CD4-positive, alpha-beta T cell treated with Interleukin-10 for 1 hour (primary cell): ENCODE results near the gene RXFP2.
A peak's percentile ranks its signal among the peaks of the same experiment; 100 is the strongest.

ENCODE experiments used
- DNase-seq: peaks from one replicate; pipeline ENCODE4 v3.0.0-alpha.2; 2020

The RXFP2 gene

GRCh38 chr13:31835932-31836331, 96.6 kb downstream of the RXFP2 start:
- DNase-seq, result no peak

DNA sequence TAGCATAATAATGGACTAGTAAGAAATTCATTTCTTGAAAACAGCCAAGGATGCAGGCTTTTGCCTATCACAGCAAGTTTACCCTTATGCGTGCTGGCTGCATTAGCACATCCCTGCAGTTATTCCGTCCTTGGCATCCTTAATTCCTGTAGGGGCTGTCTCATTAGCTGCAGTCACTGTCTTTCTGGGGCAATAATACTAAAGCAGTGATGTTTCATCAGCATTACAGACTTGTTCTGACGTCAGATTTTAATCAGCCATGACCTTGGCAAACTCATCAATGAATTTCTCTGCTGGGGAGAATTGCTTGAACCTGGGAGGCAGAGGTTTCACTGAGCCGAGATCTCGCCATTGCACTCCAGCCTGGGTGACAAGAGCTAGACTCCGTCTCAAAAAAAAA, 103.7 kb downstream of the RXFP2 start:
- DNase-seq, result no peak

GRCh38 chr13:31846182-31846938, 107.0 kb downstream of the RXFP2 start:
- peak; percentile 77 for DNase-seq

DNA sequence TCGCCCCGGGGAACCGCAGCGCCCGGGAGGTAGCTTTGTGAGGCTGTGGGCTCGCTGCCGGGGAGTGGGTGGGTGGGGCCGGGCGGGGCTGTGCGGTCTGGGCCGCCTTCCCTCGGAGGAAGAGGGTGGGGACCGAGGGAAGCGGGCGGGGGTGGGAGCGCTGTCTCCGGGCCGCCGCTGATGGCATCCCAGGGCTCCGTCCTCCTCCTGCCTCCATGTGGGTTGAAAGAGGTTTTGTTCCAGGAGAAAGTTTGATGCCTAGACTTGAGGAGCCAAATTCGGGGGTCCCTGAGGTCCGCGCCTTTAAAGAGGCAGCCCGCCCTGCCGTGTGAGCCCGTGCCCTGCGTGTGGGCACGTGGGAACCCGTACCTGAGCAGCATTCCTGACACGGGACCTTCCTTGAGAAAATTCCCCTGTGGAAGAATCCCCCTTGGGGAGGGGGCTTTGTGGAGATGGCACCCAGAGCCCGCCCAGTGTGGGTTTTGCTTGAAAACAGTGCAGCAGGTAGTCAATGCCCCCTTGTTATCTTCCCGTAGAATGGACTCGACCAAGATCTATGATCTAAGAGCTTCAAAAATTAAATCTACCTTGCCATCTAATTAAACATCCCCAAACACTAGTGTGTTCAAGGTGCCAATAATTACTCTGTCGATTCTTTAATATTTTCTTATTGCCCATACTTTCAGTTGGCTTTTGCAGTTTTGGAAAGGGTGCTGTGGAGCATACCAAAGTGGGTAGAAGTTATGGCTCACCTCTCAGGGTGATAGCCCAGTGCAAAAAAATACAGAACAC, 107.8 kb downstream of the RXFP2 start:
- no peak for DNase-seq

- no peak for DNase-seq
Measured at GRCh38 chr13:31848621-31849020, 109.3 kb downstream of the RXFP2 start.

DNA sequence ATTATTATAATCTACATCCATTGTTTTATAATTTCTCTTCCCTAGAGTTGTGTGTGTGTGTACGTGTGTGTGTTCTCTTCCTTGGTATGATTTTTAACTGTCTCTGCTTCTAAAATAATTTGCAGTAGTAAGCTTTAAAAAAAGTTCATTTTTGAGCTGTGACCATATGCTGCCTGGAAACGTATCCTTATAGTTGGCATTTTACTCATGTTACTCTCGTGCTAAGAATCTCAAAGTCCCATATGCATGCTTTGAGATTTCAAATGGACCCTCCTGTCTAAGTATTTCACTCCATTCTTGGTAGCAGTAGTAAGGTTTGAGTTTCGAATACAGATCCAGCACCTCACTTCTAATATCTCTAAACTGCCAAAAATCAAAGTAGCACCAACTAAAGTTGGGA, 109.9 kb downstream of the RXFP2 start:
- DNase-seq, result no peak

DNA sequence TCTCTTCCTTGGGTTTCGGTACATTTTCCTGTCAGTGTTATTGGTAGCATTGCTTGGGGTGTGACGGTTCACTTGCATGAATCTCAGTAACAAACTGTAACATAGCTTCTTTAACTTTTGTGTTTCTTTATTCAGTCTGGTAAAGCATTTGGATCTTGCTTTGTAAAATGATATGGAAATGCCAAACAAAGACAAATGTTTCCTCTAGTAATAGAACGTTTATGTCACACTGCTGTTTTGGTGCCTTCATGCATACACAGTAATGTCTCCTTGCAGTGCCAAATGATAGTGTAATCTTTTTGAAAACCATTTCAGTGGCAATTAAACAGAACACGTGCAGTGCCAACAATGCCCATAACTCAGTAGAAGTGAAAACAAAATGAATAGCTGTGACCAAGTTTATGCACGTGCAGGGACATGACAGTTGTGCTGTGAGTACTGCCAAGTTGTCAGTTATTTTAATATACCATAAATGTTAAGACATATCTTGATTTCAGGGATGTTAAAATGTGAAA, 110.8 kb downstream of the RXFP2 start:
- no peak for DNase-seq

- no peak for DNase-seq
Measured at GRCh38 chr13:31851216-31851615, 111.9 kb downstream of the RXFP2 start.
